ENCODE results near the gene SVIL. TPM values are rescaled to one million over a fixed set of nuclear protein-coding genes. Genes with fewer than 3 reads are reported as not detected.
"Not testable (repeated sequence)": the region's sequence is repeated elsewhere in the genome, so short reads cannot be mapped to it uniquely, and the experiment has no call there.

The SVIL gene
- total RNA-seq, 1 donor: 7.8 TPM

DNA sequence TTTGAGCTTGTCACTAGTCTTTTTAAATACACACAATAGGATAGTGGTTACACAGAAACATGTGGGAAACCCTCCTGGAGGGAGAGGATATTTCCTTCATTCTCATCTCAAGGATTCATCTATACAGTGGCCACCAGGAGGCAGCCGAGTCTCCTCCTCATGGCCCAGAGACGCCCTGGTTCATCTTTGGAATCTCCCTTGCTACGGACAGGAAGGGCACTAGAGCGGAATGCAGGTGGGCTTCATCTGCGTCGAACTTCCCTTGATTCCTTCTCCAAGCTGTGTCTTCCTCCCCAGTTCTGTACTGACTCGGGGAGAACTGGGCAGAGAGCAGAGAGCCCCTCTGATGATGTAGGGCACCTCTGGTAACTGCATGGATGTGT, 146.9 kb downstream of the SVIL start:
- DNase-seq (ENCODE audit: low read depth); H3K4me3 ChIP-seq (ENCODE audit: low read depth, low read length): not testable (repeated sequence)
- TF ChIP-seq, protein P1, sequence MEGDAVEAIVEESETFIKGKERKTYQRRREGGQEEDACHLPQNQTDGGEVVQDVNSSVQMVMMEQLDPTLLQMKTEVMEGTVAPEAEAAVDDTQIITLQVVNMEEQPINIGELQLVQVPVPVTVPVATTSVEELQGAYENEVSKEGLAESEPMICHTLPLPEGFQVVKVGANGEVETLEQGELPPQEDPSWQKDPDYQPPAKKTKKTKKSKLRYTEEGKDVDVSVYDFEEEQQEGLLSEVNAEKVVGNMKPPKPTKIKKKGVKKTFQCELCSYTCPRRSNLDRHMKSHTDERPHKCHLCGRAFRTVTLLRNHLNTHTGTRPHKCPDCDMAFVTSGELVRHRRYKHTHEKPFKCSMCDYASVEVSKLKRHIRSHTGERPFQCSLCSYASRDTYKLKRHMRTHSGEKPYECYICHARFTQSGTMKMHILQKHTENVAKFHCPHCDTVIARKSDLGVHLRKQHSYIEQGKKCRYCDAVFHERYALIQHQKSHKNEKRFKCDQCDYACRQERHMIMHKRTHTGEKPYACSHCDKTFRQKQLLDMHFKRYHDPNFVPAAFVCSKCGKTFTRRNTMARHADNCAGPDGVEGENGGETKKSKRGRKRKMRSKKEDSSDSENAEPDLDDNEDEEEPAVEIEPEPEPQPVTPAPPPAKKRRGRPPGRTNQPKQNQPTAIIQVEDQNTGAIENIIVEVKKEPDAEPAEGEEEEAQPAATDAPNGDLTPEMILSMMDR (IDR thresholded peaks at IDR 0.05; ENCODE audit: insufficient read depth, low read depth, low read length): peak; percentile 4

DNA sequence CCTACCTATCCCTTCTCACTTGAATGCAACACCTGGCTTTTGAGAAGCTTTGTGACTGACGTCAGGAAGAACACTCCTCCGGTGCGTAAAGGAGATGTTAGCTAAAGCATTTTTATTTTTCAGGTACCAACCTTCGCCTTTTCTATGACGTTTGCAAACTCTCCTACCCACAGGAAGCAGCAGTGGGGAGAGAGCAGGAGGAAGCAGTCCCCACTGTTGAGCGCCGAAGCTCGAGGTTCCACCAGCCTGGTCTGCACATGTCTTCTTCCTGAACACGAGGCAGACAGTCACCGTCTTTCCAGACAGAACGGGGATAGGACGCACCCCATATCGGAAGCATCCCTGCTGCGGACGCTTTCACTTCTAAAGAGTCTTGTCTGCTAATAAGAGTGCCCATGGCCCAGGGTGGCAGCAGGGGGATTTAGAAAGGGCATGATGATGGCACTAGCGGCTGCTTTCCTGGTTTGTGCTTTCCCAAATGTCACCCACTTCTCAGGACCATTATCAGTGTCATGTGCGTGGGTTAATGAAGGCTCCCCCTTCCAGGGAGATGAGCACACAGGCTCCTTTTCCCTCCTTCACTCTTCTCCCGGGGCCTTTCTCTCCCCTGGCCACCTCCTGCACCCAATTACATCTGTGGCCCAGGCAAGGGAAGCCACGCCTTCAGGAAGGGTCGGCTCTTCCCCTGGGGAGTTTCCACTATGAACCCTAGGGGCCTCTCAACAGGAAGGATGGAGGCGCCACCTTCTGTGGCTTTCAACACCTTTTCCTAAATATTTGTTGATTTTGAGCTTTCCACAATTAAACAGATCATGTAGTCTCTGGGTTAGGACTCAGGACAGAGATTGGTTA, 147.5 kb downstream of the SVIL start:
- not testable (repeated sequence) for H3K4me3 ChIP-seq (ENCODE audit: low read depth, low read length); DNase-seq (ENCODE audit: low read depth)

- H3K4me3 ChIP-seq (ENCODE audit: low read depth, low read length): no peak overlapping the region
- TF ChIP-seq, protein P1 (IDR thresholded peaks at IDR 0.05; ENCODE audit: insufficient read depth, low read depth, low read length): no peak
Observed at GRCh38 chr10:29486433-29486832, 148.3 kb downstream of the SVIL start.

GRCh38 chr10:29484677-29485076, 150.1 kb downstream of the SVIL start:
- H3K4me3 ChIP-seq (ENCODE audit: low read depth, low read length); DNase-seq (ENCODE audit: low read depth): not testable (repeated sequence)

More at GRCh38 chr10:29486433-29486832, 148.3 kb downstream of the SVIL start:
- DNase-seq (ENCODE audit: low read depth): no peak

DNA sequence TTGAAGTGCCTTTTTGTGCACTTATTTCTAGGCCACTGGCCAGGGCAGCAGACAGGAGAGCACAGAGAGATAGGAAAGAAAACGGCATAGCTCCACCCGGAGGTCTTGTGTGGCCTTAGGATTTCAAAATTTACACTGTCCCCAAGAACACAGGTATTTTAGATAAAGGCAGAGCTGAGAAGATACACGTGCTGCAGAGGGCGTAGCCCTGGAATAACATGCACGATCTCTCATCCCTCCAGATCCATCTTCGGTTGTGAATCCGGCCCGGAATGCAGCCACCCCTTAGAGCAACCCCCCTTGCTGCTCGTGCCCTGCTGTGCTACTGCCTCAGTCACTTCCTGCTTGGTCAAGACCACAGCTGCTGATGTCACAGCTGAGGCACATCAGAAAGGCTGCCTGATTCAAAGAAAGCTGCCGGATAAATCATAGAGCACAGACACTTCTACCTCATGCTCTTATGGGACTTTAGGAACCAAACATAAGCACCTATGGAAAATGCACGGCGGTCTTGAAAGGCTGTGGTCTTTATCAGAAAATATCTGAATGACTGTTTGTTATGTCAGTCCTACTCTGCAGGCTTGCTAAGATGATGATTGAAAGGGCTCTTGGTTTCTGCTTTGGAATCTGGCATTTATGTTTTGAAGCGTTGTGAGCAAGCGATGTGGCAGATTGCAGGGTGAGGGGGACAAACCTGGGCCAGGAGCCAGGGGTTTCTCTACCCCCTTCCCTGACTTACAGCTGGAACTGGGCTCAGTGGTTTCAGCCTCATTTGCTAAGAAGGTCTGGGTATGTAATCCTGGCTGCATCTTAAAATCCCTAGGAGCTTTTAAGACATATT, 152.0 kb downstream of the SVIL start:
- H3K4me3 ChIP-seq (ENCODE audit: low read depth, low read length): no peak overlapping the region
- DNase-seq (ENCODE audit: low read depth): peak; percentile 67
- TF ChIP-seq, protein P1 (IDR thresholded peaks at IDR 0.05; ENCODE audit: insufficient read depth, low read depth, low read length): no peak

- no peak overlapping the region for H3K4me3 ChIP-seq (ENCODE audit: low read depth, low read length)
- TF ChIP-seq, protein P1 (IDR thresholded peaks at IDR 0.05; ENCODE audit: insufficient read depth, low read depth, low read length): no peak
- peak; percentile 33 for DNase-seq (ENCODE audit: low read depth)
Observed at GRCh38 chr10:29481906-29482440, 152.8 kb downstream of the SVIL start.

GRCh38 chr10:29479981-29480954, 154.5 kb downstream of the SVIL start:
- H3K4me3 ChIP-seq (ENCODE audit: low read depth, low read length): no peak overlapping the region
- no peak for DNase-seq (ENCODE audit: low read depth)
- TF ChIP-seq, protein P1 (IDR thresholded peaks at IDR 0.05; ENCODE audit: insufficient read depth, low read depth, low read length): no peak

Measured in fibroblast of villous mesenchyme (primary cell).